ENCODE measurements around the gene IQGAP2. TPM values are rescaled to one million over a fixed set of nuclear protein-coding genes. Genes with fewer than 3 reads are reported as not detected.

Gene IQGAP2
- total RNA-seq, 1 experiment from 2014 or later: not detected

DNA sequence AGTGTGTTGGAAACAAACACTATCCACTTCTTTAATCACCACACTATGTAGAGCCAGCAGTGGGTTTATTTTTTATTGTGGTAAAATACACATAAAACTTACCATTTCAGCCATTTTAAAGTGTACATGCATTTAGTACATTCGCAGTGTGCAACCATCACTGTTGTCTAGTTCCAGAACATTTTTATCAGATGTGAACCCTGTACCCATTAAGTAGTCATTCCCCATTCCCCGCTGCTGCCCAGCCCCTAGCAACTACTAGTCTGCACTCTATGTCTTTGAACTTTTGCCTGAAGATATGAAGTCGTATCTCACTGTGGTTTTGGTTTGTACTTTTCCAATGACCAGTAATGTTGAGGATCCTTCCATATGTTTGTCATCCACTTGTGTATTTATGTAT is 282.6 kb downstream of the IQGAP2 start:
- no peak overlapping the region for H3K27ac ChIP-seq
- CTCF ChIA-PET: no interaction called here
- no peak for DNase-seq
- no peaks in the 10 kb centered on the region for H3K27me3 ChIP-seq (ENCODE audit: insufficient read depth, low read depth)
- no peaks in the 10 kb centered on the region for H4K20me1 ChIP-seq (ENCODE audit: insufficient read depth)
- no peaks in the 10 kb centered on the region for H3K36me3 ChIP-seq (ENCODE audit: low read depth)
- H3K4me1 ChIP-seq (replicated peaks; ENCODE audit: insufficient read depth): peaks cover 19% of the 10 kb centered on the region
- POLR2A ChIA-PET (ENCODE audit: unreplicated experiment): no interaction called here
- 0 out of 2 replicates have a peak, but pooled peaks cover 3% of the 10 kb centered on the region for H3F3A ChIP-seq (ENCODE audit: insufficient read depth, low read depth)
- BruUV-seq (replicated peaks): no TSS peak
- intact Hi-C loops (cut with micrococcal nuclease; ENCODE audit: unreplicated experiment): no loop called here
- H2AFZ ChIP-seq: no peak overlapping the region
- no peaks in the 10 kb centered on the region for H3K9me3 ChIP-seq (ENCODE audit: insufficient read depth, low read depth)
- no peaks in the 10 kb centered on the region for H3K9me2 ChIP-seq (ENCODE audit: insufficient read depth)
- no peak overlapping the region for H3K4me3 ChIP-seq
- H3K4me2 ChIP-seq: no peak overlapping the region
- no peak for TF ChIP-seq EZH2 (IDR thresholded peaks at IDR 0.05; ENCODE audit: low read depth)
- TF ChIP-seq, protein P1, sequence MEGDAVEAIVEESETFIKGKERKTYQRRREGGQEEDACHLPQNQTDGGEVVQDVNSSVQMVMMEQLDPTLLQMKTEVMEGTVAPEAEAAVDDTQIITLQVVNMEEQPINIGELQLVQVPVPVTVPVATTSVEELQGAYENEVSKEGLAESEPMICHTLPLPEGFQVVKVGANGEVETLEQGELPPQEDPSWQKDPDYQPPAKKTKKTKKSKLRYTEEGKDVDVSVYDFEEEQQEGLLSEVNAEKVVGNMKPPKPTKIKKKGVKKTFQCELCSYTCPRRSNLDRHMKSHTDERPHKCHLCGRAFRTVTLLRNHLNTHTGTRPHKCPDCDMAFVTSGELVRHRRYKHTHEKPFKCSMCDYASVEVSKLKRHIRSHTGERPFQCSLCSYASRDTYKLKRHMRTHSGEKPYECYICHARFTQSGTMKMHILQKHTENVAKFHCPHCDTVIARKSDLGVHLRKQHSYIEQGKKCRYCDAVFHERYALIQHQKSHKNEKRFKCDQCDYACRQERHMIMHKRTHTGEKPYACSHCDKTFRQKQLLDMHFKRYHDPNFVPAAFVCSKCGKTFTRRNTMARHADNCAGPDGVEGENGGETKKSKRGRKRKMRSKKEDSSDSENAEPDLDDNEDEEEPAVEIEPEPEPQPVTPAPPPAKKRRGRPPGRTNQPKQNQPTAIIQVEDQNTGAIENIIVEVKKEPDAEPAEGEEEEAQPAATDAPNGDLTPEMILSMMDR (conservative IDR thresholded peaks at IDR 0.05): no peak
- H3K79me2 ChIP-seq (ENCODE audit: low read depth): no peaks in the 10 kb centered on the region

DNA sequence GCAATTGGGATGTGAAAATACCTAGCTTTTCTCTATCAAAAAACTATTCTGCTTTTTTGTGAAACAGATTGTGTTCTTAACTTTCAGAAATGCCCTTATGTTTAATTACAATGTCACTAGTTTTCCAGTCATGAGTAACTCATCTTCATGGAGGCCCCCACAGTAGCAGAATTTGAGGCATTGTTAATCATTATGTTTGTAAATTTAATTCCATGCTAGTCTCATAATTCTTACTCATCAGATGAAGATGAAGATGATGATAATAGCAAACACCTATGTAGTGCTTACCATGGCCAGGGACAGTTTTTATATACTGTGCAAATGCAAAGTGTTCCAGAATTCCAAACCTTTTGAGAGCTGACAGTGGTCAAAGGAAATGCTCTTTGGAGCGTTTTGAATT is 285.1 kb downstream of the IQGAP2 start:
- Histone ChIP-seq H3K9me3 (ENCODE audit: insufficient read depth, low read depth) (no peaks in the 10 kb centered on the region), H3K4me1 (replicated peaks; ENCODE audit: insufficient read depth) (peaks cover 33% of the 10 kb centered on the region), H3F3A (ENCODE audit: insufficient read depth, low read depth) (0 out of 2 replicates have a peak, but pooled peaks cover 3% of the 10 kb centered on the region), H3K4me2 (no peak overlapping the region), H3K36me3 (ENCODE audit: low read depth) (no peaks in the 10 kb centered on the region), H3K27ac (no peak overlapping the region), H2AFZ (no peak overlapping the region), H3K4me3 (no peak overlapping the region), H4K20me1 (ENCODE audit: insufficient read depth) (no peaks in the 10 kb centered on the region), H3K79me2 (ENCODE audit: low read depth) (no peaks in the 10 kb centered on the region), H3K9me2 (ENCODE audit: insufficient read depth) (no peaks in the 10 kb centered on the region), H3K27me3 (ENCODE audit: insufficient read depth, low read depth) (no peaks in the 10 kb centered on the region)
- ChIA-PET CTCF (no interaction called here), POLR2A (ENCODE audit: unreplicated experiment) (no interaction called here)
- no peak for DNase-seq
- TF ChIP-seq EZH2 (IDR thresholded peaks at IDR 0.05; ENCODE audit: low read depth): no peak
- TF ChIP-seq, protein P1 (conservative IDR thresholded peaks at IDR 0.05): no peak
- BruUV-seq (replicated peaks): no TSS peak
- intact Hi-C loops (cut with micrococcal nuclease; ENCODE audit: unreplicated experiment): no loop called here

DNA sequence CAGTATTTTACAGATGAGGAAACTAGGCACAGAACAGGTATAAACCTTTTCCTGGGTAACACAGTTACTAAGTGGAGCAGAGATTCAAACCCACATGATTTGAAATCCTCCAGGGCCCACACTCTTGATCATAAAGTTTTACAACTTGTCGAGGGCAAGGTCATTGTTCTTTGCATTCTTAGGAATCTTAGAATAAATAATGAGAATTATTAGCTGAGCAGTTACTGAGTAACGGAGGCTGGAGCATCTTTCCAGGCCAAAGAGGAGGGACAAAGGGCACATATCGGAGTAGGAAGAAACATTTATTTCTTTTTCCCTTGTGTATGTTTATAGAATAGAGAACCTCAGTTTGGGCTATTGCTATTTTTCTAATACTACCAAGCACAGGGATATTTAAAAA is 285.8 kb downstream of the IQGAP2 start:
- ChIA-PET CTCF (no interaction called here), POLR2A (ENCODE audit: unreplicated experiment) (interaction anchor here (0.7 kb wide), 1 partner anchor 15 kb away, joined by 3 read pairs; no protein-coding TSS in a partner anchor)
- Histone ChIP-seq H3K4me2 (peak overlapping the region; percentile 2; the same call in 1 of the 2 replicates), H3K27ac (peak overlapping the region; percentile 25; the same call in 1 of the 2 replicates), H3K9me2 (ENCODE audit: insufficient read depth) (no peaks in the 10 kb centered on the region), H3F3A (ENCODE audit: insufficient read depth, low read depth) (0 out of 2 replicates have a peak, but pooled peaks cover 3% of the 10 kb centered on the region), H3K4me1 (replicated peaks; ENCODE audit: insufficient read depth) (peaks cover 33% of the 10 kb centered on the region), H2AFZ (no peak overlapping the region), H3K36me3 (ENCODE audit: low read depth) (no peaks in the 10 kb centered on the region), H3K9me3 (ENCODE audit: insufficient read depth, low read depth) (no peaks in the 10 kb centered on the region), H4K20me1 (ENCODE audit: insufficient read depth) (no peaks in the 10 kb centered on the region), H3K27me3 (ENCODE audit: insufficient read depth, low read depth) (no peaks in the 10 kb centered on the region), H3K79me2 (ENCODE audit: low read depth) (no peaks in the 10 kb centered on the region), H3K4me3 (no peak overlapping the region)
- no peak for TF ChIP-seq EZH2 (IDR thresholded peaks at IDR 0.05; ENCODE audit: low read depth)
- TF ChIP-seq, protein P1 (conservative IDR thresholded peaks at IDR 0.05): no peak
- no peak for DNase-seq
- BruUV-seq (replicated peaks): no TSS peak
- intact Hi-C loops (cut with micrococcal nuclease; ENCODE audit: unreplicated experiment): no loop called here
